GM19397 (cell line): Measurements from ENCODE around the gene RHBDL1.

Source experiments
- ATAC-seq: cut with Tn5 transposase; IDR thresholded peaks from one replicate; pipeline ENCODE4 v1.9.1; 2021; ENCODE audit warnings: mild to moderate bottlenecking, moderate library complexity; ENCODE audit not compliant: unreplicated experiment

The RHBDL1 gene

DNA sequence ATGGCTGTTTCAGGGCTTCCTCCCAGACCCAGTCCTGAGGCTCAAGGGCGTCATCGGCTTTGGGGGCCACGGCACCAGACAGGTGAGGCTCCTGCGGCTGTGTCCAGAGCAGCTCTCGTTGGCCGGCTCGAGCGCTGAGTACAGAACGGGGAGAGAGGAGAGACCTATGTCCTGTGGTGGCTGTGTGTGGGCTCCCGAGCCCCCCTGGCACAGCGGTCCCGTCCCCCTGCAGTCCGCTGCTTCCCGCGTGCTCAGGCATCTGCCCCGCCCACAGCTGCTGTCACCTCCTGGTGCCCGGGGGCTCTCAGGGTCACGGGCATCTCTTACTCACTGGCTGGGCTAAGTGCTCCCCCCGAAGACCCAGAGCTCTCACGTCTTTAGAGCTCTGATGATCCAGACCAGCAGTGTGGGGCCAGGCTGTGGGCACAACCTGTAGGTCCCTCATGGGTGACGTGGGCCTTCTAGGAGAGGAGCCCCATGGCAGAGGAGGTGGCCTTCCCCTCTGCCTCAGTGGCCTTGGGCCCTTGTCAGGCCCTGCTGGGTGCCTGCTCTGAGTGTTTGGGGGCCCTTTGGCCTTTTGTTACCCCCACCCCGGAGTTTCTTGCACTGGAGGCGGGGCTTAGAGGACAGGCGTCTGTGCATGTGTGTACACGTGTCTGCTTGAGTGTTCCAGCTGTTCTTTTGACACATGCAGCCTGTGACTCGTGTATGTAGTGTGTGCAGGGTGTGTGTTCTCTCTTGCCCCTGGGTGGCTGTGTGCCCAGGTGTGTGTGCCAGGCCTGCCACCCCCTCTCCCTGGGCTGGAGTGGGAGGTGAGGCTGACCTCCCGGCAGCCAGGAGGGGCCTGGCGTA, 22.8 kb upstream of the RHBDL1 start:
- no peak for ATAC-seq

GRCh38 chr16:654034-654433, 21.4 kb upstream of the RHBDL1 start:
- no peak for ATAC-seq

DNA sequence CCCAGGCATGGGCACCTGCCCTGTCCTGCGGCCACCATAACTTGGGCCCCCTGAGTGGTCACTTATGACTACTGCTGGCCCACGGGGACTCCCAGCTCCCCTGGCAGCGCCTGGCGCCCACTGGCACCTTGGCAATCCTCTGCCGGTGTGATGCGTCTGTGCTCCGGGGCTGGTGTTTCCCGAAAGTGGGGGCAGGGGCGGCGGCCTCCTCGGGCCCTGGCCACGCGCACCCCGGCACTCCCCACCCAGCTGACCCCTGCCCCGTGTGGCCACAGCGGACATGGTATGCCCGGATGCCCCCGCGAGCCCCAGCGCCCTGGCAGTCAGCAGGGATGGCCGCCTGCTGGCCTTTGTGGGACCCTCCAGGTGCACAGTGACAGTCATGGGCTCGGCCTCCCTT, 18.0 kb upstream of the RHBDL1 start:
- no peak for ATAC-seq

DNA sequence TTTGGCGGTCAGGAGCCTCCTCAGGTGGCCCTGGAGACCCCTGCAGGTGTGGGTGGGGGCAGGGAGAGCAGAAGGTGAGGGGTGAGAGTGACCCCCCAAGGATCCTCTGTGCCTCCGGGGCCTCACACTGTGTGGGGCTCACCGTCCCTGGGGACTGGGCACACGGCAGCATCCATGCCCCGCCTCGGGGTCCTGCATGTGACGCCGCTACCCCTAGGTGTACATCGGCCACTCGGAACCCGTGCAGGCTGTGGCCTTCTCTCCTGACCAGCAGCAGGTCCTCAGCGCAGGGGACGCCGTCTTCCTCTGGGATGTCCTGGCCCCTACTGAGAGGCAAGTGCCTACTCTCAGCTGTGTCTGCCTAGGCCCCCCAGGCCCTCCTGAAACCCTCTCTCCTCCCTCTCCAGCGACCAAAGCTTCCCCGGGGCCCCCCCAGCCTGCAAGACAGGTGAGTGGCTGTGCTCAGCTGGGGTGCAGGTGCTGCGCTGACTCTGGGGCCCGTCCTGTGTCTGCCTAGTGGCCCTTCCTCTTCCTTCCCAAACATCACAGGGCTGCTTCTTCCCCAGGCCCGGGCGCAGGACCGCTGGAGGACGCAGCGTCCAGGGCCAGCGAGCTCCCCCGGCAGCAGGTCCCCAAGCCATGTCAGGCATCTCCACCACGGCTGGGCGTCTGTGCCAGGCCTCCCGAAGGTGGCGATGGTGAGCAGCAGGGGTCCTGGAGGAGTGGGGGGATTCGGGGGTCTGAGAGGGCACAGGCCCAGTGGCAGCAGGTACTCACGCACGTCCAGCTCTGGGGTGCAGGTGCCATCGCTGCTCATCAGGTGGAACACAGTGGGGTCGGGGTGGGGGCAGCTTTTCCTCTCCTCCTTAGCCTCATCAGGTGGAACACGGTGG, 16.5 kb upstream of the RHBDL1 start:
- no peak for ATAC-seq

GRCh38 chr16:659618-660017, 15.9 kb upstream of the RHBDL1 start:
- no peak for ATAC-seq

- no peak for ATAC-seq
Observed at GRCh38 chr16:660132-660458, 15.4 kb upstream of the RHBDL1 start.

DNA sequence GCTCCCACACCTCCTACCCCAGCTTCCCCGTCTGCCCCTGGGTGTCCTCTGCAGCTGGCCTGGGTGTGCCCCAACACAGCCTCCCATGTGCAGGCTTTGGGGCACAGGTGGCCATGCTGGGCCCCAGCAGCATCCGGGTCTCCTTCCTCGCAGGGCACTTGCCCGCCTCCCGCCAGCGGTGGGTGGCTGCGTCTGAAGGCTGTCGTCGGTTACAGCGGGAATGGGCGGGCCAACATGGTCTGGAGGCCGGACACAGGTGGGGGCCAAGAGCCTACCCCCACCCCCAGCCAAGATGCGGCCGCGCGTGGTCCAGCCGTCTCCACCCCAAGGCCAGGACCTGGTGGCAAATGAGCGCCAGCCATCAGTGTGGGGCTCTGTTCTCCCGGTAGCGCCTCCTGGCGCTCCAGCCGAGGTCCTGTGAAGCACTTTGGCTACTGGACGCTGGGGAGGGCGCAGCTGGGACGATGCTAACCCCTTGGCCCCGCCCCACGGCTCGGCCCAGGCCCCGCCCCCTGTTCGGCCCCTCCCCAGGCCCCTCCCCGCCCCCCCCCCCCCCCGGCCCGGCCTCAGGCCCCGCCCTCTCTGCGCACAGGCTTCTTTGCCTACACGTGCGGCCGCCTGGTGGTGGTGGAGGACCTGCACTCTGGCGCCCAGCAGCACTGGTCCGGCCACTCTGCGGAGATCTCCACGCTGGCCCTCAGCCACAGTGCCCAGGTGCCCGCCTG, 14.8 kb upstream of the RHBDL1 start:
- no peak for ATAC-seq

GRCh38 chr16:661184-661821, 14.2 kb upstream of the RHBDL1 start:
- ATAC-seq, result no peak

DNA sequence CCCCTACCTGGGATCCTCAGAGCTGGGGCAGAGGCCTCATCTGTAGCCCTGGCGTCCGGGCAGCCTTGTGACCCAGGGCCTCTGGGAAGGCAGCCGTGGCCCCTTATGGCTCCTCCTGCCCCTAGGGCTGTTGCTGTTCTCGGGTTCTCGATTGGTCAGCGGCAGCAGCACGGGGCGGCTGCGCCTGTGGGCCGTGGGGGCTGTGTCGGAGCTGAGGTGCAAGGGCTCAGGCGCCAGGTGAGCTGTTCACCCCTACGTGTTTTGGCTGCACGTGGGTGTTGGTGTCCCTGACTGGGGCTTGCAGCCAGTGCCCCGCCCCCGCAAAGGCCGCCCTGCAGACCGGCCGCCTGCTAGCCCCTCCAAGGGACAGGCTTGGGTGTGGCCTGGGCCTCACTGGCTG, 13.4 kb upstream of the RHBDL1 start:
- ATAC-seq, result no peak

- no peak for ATAC-seq
Observed at GRCh38 chr16:662597-662996, 12.9 kb upstream of the RHBDL1 start.

GRCh38 chr16:666572-666971, 8.9 kb upstream of the RHBDL1 start:
- ATAC-seq, result no peak

DNA sequence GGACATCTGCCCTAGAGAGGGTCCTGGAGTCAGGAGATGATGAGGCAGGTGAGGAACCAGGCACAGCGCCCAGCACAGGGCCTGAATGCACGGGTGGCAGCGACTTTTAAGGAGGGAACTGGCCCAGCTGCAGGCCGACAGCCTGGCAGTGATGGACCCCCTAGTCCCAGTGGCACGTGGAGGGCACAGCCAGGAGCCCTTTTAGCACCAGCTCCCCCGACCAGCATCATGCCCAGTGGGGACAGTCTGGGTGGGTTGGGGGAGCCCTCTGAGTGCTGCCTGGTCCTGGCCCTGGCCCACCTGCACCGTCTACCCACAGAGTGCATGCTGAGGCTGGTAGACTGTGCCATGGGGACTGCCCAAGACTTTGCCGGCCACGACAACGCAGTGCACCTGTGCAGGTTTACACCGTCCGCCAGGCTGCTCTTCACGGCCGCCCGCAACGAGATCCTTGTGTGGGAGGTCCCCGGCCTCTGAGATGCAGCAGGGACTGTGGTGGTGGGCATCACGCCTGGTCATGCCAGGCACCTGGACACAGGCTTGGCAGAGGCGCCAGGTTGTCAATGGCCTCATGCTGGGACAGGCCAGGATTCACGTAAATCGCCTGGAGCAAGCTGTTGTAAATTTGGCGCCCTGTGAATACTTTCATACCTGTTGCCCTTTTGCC, 8.2 kb upstream of the RHBDL1 start:
- ATAC-seq, result no peak

DNA sequence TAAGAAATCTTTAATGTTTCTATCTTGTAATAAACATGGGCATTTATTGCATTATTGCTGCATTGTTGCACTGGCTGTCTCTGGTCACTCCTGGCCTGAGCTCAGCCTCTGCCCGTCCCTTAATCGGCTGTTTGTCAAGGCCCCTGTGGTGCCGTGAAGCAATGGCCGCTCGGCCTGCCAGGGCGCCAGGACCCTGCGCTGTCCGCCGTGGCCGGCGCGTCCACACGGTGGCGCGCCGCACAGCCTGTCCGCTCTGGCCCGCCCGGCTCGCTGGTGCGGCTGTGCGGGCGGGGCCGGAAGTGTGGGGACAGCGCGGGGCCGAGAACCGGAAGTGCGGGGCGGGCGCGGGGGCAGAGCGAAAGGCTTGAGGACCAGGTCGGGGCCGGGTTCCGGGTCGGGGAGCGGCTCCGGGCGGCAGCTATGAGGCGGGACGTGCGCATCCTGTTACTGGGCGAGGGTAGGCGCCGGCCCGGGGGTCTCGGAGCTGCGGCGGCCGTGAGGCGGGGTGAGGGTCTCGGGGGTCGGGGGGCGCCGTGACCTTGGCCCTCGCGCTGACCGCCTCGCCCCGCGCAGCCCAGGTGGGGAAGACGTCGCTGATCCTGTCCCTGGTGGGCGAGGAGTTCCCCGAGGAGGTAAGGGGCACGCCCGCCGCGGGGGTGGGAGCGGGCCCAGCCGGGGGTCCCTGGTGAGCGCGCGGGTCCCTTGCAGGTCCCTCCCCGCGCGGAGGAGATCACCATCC, 7.5 kb upstream of the RHBDL1 start, which contains the start of gene RHOT2:
Gene RHOT2, plus strand, starts transcription at position 353 of the 739 bp plus-strand sequence. Its CDS starts 68 bp downstream, at position 421.
- peak; percentile 75 for ATAC-seq

- no peak for ATAC-seq
Observed at GRCh38 chr16:668519-669171, 6.8 kb upstream of the RHBDL1 start.

DNA sequence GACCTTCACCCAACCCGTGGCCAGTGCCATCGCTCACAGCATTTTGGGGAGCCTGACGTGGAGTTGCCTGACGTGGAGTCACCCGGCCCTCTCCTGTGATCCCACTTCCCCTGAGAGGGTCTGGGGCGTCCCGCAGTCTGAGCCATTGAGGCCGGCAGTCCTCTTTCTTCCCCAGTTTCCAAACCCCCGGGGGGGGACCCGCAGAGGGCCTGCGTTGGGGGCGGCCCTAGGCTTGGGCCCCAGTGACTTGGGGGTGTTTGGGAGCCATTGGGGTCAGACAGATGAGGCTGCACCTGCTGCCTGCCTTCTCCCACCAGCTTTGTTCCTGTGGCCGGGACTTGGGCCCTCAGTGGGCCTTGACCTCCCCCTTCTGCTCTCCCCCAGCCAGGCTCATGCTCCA, 5.8 kb upstream of the RHBDL1 start:
- ATAC-seq, result no peak

GRCh38 chr16:670485-671352, 4.8 kb upstream of the RHBDL1 start:
- no peak for ATAC-seq

DNA sequence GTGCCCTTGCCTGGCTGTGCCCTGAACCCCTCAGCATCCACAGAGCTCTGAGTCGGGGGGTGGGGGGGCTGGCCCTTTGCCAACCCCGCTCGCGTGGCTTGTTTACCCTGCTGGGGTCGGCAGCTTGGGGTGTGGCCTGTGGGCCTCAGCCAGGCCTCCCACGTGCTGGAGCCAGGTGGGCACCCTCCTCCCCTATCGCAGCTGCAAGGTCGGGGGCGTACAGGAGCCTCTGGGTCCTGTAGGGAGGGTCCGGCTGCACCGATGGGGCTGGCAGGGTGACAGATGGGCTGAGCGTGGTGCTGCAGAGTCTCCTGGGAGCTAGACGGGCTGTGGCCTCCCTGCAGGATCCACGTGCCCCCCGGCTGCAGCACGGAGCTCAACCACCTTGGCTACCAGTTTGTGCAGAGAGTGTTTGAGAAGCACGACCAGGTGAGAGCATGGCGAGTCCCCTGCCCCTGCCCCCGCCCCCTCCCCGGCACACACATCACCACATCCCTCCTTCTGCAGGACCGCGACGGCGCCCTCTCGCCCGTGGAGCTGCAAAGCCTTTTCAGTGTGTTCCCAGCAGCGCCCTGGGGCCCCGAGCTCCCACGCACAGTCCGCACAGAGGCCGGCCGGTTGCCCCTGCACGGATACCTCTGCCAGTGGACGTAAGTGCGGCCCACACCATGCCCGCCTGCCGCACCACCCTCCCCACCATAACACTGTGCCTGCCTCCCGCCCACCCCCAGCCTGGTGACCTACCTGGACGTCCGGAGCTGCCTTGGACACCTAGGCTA, 3.9 kb upstream of the RHBDL1 start:
- no peak for ATAC-seq
